Measurements from ENCODE around the gene NPC1L1.

The NPC1L1 gene

GRCh38 chr7:44547536-44548231 is 6.6 kb upstream of the NPC1L1 start:
- H3K4me2 ChIP-seq (ENCODE audit: low read depth, low read length, poor library complexity, severe bottlenecking) = no peak overlapping the region
- H3F3A ChIP-seq (ENCODE audit: insufficient read depth) = no peaks in the 10 kb centered on the region
- no peaks in the 10 kb centered on the region for H3K9me3 ChIP-seq (ENCODE audit: insufficient read depth, low read length)
- no peaks in the 10 kb centered on the region for H4K20me1 ChIP-seq (ENCODE audit: low read depth, low read length)
- no peak overlapping the region for H3K4me3 ChIP-seq (ENCODE audit: insufficient read depth, low read length, poor library complexity, severe bottlenecking)
- no peak overlapping the region for H2AFZ ChIP-seq (ENCODE audit: low read depth, low read length, severe bottlenecking)
- H3K79me2 ChIP-seq (ENCODE audit: insufficient read depth, low read length) = no peaks in the 10 kb centered on the region
- H3K9me2 ChIP-seq (replicated peaks; ENCODE audit: insufficient read depth, low read length) = no peaks in the 10 kb centered on the region
- H3K9ac ChIP-seq (ENCODE audit: low read length) = no peak overlapping the region
- no peak for TF ChIP-seq EZH2phosphoT487 (conservative IDR thresholded peaks at IDR 0.05; ENCODE audit: low read length)
- TF ChIP-seq, protein P1, sequence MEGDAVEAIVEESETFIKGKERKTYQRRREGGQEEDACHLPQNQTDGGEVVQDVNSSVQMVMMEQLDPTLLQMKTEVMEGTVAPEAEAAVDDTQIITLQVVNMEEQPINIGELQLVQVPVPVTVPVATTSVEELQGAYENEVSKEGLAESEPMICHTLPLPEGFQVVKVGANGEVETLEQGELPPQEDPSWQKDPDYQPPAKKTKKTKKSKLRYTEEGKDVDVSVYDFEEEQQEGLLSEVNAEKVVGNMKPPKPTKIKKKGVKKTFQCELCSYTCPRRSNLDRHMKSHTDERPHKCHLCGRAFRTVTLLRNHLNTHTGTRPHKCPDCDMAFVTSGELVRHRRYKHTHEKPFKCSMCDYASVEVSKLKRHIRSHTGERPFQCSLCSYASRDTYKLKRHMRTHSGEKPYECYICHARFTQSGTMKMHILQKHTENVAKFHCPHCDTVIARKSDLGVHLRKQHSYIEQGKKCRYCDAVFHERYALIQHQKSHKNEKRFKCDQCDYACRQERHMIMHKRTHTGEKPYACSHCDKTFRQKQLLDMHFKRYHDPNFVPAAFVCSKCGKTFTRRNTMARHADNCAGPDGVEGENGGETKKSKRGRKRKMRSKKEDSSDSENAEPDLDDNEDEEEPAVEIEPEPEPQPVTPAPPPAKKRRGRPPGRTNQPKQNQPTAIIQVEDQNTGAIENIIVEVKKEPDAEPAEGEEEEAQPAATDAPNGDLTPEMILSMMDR (IDR thresholded peaks at IDR 0.05; ENCODE audit: insufficient read depth, low read length, poor library complexity, severe bottlenecking) = no peak
- H3K27me3 ChIP-seq (ENCODE audit: low read length) = no peaks in the 10 kb centered on the region
- H3K27ac ChIP-seq (ENCODE audit: low read depth, low read length) = no peak overlapping the region
- H3K36me3 ChIP-seq (ENCODE audit: low read length) = no peaks in the 10 kb centered on the region

DNA sequence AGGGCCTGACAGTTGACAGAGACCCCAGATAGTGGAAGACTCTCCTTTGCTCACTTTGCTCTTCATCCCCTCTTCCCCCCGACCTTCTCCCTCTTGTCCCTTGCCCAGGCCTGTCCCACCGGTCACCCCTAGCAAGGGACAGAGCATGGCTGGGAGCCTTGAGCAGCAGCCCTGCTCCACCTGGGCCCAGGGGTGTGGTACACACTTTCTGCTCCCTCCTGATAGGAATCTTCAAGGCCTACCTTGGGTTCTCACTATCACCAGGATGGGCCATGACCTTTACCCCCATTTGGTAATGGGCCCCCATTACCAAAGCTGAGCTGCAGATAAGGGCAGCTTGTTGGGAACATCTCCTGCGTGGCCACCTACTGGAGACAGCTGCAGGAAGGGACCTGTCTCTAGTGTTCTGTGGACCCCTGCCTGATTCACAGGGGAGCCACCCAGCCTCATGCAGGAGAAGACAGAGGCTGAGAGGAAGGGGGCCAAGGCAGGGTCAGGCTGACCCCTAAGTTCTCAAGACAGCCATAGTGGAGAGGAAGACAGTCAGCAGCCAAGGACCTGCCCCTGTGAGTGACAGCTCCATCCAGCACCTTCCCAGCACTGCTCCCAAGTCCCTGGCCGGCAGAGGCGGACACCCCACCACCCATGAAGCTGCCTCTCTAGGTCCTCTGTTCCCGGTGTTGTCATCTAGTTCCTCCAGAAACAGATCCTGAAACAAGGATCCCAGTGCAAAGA is 913 bp upstream of the NPC1L1 start:
- no peaks in the 10 kb centered on the region for H3K9me2 ChIP-seq (replicated peaks; ENCODE audit: insufficient read depth, low read length)
- no peak overlapping the region for H2AFZ ChIP-seq (ENCODE audit: low read depth, low read length, severe bottlenecking)
- H3K4me2 ChIP-seq (ENCODE audit: low read depth, low read length, poor library complexity, severe bottlenecking) = no peak overlapping the region
- no peaks in the 10 kb centered on the region for H3K36me3 ChIP-seq (ENCODE audit: low read length)
- H3K4me3 ChIP-seq (ENCODE audit: insufficient read depth, low read length, poor library complexity, severe bottlenecking) = no peak overlapping the region
- H3K9ac ChIP-seq (ENCODE audit: low read length) = no peak overlapping the region
- no peaks in the 10 kb centered on the region for H4K20me1 ChIP-seq (ENCODE audit: low read depth, low read length)
- TF ChIP-seq EZH2phosphoT487 (conservative IDR thresholded peaks at IDR 0.05; ENCODE audit: low read length) = no peak
- TF ChIP-seq, protein P1 (IDR thresholded peaks at IDR 0.05; ENCODE audit: insufficient read depth, low read length, poor library complexity, severe bottlenecking) = no peak
- H3K27me3 ChIP-seq (ENCODE audit: low read length) = no peaks in the 10 kb centered on the region
- H3K9me3 ChIP-seq (ENCODE audit: insufficient read depth, low read length) = no peaks in the 10 kb centered on the region
- H3F3A ChIP-seq (ENCODE audit: insufficient read depth) = no peaks in the 10 kb centered on the region
- H3K79me2 ChIP-seq (ENCODE audit: insufficient read depth, low read length) = no peaks in the 10 kb centered on the region
- no peak overlapping the region for H3K27ac ChIP-seq (ENCODE audit: low read depth, low read length)

GRCh38 chr7:44540592-44541027 is 520 bp downstream of the NPC1L1 start:
- Histone ChIP-seq H3K9ac (ENCODE audit: low read length) (no peak overlapping the region), H3K9me3 (ENCODE audit: insufficient read depth, low read length) (no peaks in the 10 kb centered on the region), H3K4me3 (ENCODE audit: insufficient read depth, low read length, poor library complexity, severe bottlenecking) (no peak overlapping the region), H2AFZ (ENCODE audit: low read depth, low read length, severe bottlenecking) (no peak overlapping the region), H3K36me3 (ENCODE audit: low read length) (no peaks in the 10 kb centered on the region), H3K27ac (ENCODE audit: low read depth, low read length) (no peak overlapping the region), H3F3A (ENCODE audit: insufficient read depth) (no peaks in the 10 kb centered on the region), H3K4me2 (ENCODE audit: low read depth, low read length, poor library complexity, severe bottlenecking) (no peak overlapping the region), H3K9me2 (replicated peaks; ENCODE audit: insufficient read depth, low read length) (no peaks in the 10 kb centered on the region), H3K79me2 (ENCODE audit: insufficient read depth, low read length) (no peaks in the 10 kb centered on the region), H4K20me1 (ENCODE audit: low read depth, low read length) (no peaks in the 10 kb centered on the region), H3K27me3 (ENCODE audit: low read length) (no peaks in the 10 kb centered on the region)
- TF ChIP-seq EZH2phosphoT487 (conservative IDR thresholded peaks at IDR 0.05; ENCODE audit: low read length) = no peak
- TF ChIP-seq, protein P1 (IDR thresholded peaks at IDR 0.05; ENCODE audit: insufficient read depth, low read length, poor library complexity, severe bottlenecking) = no peak

Measured in SU-DHL-6 (cell line).